GM10266 (cell line): ENCODE data around the gene MPL.

Experiments used
- DNase-seq: peaks from one replicate; pipeline ENCODE4 v3.0.0; 2012; ENCODE audit errors: extremely low spot score
- CTCF ChIP-seq: IDR thresholded peaks from 2 replicates; pipeline ENCODE4 v1.5.1; 2012; ENCODE audit warnings: mild to moderate bottlenecking, low read depth; ENCODE audit not compliant: control insufficient read depth, insufficient read depth; ENCODE audit errors: missing control alignments

Gene MPL

GRCh38 chr1:43363283-43363934, 25.8 kb downstream of the MPL start:
- TF ChIP-seq CTCF, result no peak
- no peak for DNase-seq

- no peak for TF ChIP-seq CTCF
- no peak for DNase-seq
Measured at GRCh38 chr1:43363935-43364525, 26.4 kb downstream of the MPL start.

GRCh38 chr1:43365678-43366077, 28.1 kb downstream of the MPL start:
- no peak for TF ChIP-seq CTCF
- no peak for DNase-seq

GRCh38 chr1:43366179-43366578, 28.6 kb downstream of the MPL start:
- DNase-seq, result no peak
- no peak for TF ChIP-seq CTCF

GRCh38 chr1:43366601-43367025, 29.0 kb downstream of the MPL start:
- TF ChIP-seq CTCF, result no peak
- DNase-seq, result no peak

- no peak for TF ChIP-seq CTCF
- peak; percentile 52 for DNase-seq
Measured at GRCh38 chr1:43367026-43367903, 29.6 kb downstream of the MPL start.
